HG03521 (cell line): ENCODE results near the gene ETFA.
A peak's percentile ranks its signal among the peaks of the same experiment; 100 is the strongest.

Experiments used
- ATAC-seq: cut with Tn5 transposase; IDR thresholded peaks from one replicate; pipeline ENCODE4 v1.9.1; 2021; ENCODE audit warnings: mild to moderate bottlenecking, moderate library complexity; ENCODE audit not compliant: unreplicated experiment

ETFA gene

DNA sequence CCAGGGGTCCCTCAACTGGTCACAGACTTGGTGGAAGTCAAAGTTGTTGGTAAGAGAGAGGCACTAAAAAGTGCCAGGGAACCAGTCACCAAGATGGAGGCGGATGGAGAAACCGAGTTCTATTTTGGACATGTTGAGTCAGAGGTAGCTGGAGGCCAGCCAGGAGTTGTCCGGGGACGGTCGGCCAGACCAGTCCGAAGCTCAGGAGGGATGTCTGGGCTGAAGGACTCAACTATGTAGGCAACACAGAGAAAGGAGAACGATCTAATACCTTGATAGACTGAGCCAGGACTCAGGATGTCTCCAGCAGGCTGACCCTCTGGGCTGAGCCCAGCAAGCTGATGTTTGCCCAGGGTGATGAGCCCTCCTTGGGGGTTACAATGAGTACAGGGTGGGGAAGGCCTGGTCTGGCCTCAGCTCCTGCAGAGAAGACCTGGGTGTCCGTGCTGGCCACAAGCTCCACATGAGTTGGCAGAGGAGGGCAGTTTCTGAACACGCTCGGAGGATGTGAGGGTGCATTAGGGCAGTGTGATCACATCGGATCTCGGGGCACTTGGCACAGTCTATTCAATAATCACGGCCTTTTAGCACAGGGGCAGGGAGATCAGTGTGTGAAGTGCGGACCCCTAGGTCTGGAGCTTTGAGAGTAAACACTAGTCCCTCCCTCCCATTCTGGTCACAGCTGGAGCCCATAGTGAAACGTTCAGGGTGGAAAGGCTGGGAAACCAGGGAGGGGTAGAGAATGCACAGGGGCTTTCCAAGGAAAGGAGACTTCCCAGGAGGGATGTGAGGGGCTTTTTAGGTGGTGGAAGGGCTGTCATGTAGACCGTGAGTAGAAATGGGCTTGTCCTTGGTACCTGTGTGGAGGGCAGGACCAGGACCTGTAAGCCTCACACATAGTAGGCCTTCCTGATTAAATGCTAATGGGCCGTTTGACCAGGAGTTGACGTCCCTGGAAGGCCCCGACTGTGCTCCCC lies 111.9 kb downstream of the ETFA start:
- no peak for ATAC-seq

DNA sequence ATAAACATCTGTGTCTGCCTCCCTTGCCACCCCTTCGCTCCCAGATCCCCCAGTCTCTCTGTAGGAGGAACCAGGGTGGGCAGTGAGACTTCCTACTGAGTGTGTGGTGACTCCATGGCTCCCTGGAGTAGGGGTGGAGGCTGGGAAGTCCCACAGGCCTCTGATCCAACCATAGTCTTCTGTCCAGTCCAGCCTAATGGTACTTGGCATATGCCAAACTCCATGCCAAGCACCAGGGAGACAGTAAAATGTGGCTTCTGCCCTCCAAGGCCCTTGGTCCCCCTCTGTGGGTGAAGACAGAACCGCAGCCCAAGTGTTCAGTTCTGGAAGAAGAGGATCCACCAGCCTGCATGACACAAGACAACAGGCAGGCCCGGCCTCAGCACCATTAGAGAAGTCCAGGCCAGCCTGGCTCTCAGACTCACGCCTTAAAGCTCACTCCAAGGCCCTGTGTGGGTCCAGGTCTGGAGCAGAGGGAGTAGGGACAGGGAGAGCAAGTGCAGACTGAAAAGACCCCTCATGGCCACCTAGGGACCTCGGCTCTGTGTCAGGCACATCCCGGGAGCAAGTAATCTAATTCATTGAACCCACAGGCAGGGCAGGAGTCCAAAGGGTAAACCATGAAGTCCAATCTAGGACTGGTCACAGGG lies 112.7 kb downstream of the ETFA start:
- no peak for ATAC-seq

DNA sequence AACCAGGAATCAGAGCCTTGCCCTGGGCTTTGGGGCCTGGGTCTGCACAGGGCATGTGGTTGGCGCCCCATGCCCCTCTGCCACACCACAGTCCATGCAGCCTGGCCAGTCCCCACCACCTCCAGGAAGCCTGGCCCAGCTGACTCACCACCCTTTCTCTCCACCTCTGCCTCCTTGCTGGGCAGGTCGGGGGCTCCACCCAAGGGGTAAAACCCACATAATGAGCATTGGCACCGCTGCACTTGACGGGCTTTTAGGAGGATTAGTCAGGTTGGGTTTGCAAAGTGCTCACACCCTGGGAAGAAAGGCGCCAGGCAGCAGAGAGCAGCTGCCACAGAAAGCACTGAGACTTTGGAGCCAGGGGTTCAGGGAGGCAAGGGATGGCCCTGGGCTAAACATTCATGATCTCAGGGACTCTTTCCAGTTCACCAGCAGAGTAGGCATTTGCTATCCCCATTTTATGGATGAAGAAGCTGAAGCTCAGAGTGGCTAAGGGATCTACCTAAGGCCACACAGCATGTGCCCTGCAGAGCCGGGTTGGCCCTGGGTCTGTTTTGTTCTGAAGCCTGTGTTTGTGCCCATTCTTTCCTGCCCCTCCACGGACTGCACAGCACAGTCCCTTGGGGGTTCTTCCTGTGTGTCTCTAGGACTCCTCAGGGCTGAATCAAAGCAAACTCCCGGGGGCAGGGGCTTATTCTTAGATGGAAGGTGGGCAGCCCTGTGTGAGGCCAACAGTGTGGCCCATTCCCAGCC lies 113.4 kb downstream of the ETFA start:
- ATAC-seq = no peak

DNA sequence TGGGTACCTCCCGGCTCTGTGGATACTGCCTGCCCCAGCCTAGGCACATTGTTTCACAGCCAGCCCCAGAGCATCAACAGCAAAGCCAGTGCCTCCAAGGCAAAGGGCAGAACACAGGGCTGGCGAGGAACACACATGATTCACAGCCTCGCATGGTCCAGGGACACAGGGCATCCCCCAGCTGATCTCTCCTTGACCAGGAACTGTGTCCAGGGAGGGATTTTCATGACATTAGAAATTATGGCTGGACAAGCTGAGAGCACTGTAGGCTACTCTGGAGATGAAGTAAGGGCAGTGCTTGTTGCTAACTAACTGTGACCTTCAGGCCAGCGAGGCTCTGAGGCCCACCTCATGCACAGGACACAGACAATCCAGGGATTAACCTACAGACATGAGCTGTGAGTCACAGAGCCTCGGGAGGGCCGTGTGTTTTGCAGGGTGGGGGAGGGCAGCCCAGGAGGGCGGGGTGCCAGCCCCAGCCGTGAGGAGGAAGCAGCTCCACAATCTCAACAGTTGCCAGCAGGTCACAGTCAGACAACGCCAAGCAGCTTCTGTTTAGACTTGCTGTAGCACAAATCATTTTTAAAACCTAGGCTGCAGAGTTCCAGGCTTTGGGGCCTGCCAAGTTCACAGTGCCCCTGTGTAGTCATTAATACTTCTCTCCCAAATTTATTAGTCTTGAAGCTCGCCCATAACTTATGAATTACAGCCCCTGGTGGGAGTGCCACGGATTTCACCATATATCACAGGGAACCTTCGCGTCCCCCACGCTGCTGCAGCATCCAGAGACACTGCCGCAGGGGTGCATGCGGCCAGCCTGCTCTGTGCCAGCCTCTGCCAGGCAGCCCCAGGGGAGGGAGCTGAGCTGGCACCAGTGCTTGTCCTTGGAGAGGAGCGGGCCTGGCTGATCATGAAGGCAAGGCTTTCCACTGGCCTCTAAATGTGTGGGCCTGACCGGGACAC lies 114.7 kb downstream of the ETFA start:
- ATAC-seq = no peak

DNA sequence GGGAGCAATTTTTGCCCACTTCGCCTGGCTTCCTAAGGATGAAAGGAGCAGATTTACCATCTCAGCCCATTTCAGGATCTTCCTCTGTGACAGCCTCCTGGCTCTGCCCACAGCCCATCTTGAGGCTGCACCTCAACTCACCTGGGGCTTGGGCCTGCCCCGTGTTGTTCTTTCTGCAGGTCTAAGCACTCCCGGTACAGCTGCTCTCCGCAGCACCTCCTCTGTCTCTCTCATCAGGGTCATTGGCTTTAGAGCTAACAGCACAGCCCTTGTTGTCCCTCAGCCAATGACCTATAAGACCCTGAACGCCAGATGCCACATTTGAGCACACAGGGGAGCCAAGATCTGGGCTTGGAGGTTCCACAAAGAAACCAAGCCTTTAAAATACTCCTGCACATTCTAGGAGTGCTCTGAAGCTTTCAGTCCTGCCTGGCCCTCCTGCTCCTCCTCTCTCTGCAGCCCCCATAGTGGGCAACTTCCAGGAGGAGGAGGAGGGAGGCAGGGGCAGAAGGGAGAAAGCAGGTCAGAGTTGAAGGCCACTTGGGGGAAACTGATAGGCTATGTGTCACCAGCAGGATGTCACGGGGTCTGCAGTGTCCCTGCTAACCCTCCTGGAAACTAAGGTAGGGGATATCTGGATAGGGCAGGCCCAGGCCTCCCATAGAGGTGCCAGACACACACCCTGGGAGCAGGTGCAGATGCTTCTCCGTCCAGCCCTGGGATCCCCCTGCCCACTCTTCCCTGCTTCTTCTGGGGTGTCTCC lies 115.6 kb downstream of the ETFA start:
- ATAC-seq = no peak

DNA sequence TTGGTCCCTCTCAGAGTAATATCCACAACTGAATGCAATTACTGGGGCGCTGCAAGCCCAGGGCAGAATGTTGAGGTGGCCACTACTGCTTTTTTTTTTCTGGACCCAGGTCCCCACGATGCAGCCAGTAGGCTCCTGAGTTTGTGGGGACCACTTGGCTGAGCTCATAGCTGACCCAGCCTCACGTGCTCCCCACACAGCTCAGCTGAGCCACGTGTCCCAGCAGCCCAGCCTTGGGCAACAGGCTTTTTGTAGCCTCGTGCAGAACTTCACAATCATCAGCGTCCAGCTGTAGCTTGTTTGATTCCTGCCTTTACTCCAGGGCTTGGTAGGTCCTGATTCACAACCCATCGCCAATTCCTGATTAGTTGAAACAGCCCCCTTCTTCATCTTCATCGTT lies 117.3 kb downstream of the ETFA start:
- no peak for ATAC-seq

DNA sequence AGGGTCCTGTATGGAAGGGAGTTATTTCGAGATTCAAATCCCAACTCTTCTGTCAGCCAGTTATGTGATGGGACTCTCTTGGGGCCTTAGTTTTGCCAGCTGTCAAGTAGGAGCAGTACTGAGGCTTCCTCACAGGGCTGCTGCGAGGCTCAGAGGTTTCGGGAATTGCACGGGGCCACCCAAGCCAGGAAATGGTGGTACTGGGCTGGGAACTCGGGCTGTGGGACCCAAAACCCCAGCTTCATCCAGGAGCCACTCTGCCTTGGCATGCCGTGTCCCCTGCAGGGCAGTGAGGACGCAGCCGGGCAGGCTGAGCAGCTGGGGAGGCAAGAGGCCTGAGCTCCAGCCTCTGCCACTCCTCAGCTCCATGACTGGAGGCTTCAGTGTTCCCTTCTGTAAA lies 118.6 kb downstream of the ETFA start:
- ATAC-seq = no peak

DNA sequence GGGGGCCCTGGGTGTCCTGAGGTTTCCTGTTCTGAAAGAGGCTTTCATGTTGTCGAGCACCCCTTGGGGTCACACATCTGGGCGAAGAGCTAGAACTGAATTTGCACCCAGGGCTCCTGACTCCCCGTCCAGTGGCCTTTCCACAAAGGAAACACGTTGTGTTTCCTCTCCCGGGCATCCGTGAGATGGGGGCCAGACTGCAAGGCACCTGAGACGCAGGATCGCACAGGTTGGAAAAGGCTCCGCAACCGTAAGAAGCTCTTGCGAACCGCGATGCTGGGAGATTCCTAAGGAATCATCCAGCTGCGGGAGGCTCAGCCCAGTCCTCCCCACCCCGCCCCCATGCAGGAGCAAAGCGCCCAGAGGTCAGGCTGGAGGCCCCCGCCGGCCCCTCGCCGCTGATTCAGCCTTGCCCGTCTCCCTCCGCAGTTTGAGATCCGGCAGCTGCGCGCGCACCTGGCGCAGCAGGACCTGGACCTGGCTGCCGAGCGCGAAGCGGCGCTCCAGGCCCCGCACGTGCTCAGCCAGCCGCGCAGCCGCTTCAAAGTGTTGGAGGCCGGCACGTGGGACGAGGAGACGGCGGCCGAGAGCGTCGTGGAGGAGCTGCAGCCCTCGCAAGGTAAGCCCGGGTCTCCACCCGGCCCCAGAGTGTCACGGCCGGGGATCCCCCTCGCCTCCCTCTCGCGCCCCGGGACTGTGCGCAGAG lies 119.6 kb downstream of the ETFA start:
- no peak for ATAC-seq

DNA sequence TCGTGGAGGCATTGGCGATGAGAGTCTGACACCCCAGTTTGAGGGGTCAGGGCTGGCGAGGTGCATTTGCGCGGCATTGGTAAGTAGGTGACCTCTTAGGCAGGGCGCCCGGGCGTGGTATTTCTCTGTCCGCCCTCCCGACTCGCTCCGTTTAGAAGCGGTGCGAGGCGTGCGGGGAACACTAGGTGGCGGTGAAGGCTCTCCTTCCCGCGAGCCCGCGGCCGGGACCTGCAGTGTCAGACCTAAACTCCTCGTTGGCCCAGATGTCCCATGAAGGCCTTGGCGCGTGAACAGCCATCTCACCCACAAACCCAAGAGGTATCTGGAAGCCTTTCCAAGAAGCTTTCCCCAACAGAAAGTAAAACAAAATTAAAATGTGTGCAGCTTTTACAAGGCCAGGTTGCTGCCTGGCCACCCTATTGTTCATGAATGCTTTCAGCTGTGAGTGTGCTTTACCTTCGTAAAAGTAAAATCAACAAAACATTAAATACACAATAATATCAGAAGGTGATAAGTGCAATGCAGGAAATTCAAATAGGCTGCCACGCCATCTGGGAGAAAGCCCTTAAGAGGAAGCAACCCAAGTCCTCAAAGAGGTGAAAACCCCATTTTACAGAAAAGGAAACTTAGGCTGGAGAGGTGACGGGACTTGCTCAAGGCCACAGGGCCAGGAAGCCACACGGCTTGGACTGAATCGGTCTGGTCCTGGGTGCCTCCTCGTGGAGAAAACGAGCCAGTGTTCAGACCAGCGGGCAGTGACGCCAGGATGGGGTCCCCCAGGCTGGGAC lies 120.3 kb downstream of the ETFA start:
- ATAC-seq = peak; percentile 86

DNA sequence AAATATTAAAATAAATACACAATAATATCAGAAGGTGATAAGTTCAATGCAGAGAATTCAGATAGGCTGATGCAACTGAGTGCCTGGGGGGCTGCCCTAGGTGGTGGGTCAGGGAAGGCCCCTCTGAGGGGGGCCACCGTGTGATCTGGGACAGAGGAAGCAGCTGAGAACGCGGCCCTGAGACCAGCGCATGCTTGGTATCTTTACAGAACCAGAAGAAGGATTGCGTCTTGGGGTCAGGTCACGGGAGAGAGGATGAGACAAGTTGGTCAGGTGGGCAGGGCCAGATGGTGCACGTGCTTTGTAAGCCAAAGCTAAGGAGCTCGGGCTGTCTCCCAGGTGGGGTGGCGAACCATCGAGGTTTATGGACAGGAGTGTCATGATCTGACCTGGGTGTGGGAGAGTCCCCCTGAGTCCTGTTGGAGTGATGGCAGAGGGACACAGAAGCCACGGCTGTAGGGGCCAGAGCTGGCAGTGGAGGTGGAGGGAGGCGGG lies 121.2 kb downstream of the ETFA start:
- ATAC-seq = no peak

DNA sequence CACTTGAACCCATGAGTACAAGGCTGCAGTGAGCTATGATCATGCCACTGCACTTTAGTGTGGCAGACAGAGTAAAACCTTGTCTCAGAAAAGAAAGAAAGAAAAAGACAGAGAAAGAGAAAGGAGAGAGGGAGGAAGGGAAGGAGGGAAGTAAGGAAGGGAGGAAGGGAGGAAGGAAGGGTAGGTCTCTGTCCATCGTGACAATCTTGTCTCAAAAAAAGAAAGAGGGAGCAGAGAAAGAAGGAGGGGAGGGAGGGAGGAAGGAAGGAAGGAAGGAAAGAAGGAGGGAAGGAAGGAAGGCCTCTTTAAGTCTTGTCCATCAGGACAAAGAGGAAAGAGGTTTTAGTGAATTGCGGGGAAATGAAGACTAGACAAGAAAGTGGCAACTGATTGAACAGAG lies 122.2 kb downstream of the ETFA start:
- ATAC-seq = no peak

DNA sequence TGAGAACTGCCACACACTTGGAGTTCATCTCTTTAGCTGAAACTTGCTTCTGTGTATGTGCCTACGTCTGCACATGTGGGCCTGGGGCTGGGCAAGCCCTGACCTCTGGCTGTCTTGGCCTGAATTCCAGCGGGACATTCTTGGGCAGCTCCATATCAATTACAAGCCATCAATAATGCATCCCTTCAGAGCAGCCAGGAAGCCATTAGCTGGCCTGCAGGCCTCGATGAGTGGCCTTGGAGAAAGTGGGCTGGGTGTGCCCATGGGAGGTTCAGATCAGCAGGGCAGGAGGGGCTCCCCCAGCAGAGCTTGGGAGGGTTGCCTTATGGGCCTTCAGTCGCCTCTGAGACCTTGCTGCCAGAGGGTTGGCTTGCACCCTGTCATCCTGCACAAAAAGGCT lies 124.1 kb downstream of the ETFA start:
- ATAC-seq = no peak

DNA sequence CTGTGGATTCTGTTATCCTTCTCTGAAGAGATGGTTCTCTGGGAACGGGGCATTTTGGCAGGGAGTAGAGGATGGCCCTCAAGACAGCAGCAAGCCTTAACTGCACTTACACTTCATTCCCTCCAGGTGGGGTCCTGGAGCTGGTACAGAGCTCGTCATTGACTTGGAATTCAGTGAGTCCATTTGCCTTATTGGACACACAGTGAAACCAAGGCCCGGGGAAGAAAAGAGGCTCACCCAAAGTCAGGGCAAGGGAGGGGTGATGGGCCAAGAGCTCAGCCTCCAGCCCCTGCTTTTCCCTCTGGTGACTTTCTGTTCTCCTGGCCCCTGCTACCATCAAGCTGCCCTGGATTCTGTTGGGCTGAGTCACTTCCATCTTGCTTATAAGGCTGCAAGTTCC lies 125.6 kb downstream of the ETFA start:
- no peak for ATAC-seq

DNA sequence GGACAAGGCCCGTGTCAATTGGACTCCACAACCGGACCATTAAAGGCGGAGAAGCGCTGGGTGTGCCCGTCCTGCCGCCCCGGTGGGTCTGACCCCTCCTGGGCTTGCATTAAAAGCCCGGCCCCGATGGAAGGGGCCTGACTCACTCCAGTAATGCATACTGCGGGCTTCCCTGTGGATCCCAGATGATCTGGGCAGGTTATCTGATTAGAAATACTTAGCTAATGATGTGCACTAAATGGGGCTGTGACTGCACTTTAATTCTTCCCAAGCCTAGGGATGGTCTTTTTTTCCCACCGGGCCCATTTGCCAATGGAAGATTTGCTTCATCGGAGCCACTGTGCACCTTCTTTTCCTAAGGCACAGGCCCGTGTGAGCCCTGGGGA lies 126.6 kb downstream of the ETFA start:
- ATAC-seq = no peak

DNA sequence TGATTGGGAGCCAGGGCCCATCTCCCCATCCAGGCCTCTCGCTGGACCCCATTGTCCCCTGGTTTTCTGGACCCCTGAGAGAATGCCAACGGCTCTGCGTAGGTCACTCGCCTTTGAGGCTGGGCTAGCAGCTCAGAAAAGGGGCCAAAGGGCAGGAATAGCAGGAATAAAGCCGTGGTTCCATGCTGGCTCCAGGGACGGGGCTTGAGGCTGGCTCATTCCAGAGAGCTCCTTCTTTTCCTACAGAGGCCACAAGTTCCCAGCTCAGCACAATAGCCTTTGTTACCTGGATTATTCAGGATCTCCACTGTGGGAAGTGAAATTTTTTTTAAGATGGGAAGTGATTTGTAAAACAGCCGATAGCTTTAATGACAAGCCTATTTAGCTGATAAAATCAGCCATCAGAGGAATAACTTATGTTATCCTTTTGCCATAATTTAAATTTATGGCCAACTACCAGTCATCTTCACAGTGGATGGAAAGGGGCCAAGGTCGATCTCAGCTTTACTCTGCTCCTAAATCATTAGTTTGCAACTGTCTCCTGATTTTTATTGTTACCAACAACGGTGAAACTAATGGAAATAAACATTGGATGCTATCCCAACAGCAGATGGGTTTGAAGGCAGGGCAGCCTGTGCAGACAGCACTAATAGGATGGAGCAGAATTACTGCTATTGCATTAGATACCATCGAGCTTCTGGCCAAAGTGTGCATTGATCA lies 127.2 kb downstream of the ETFA start:
- ATAC-seq = no peak

DNA sequence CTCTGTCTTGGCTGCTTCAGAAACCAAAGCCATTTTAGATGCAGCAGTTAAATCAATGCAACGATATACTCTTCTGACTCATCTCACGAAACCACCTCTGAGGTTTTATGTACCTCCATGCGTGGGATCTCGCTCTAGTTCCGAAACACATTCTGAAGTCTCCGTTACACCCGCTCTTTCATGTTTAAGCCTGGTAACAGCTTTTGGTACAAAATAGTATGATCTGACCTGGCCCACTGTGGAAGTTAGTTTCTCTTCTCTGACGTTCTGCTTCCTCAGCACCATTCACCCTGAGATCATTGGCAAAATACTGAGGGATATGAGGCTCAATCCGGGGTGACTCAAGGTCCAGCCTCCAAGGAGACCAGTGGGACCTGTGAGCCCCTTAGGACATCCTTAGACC lies 129.6 kb downstream of the ETFA start:
- peak; percentile 82 for ATAC-seq

DNA sequence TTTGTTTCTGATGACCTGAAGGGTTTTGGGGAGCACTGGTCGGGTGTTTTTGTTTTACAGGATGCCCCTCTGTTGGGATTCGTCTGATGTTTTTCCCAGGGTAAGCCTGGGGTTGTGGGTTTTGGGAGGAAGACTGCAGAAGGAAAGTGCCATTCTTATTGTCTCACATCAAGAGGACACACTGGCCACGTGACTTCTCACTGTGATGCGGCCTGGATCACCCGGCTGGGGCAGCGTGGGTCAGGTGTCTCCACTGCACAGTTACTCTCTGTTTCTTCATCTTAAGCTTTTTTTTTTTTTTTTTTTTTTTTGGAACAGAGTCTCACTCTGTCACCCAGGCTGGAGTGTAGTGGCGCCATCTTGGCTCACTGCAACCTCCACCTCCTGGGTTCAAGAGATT lies 130.9 kb downstream of the ETFA start:
- no peak for ATAC-seq

DNA sequence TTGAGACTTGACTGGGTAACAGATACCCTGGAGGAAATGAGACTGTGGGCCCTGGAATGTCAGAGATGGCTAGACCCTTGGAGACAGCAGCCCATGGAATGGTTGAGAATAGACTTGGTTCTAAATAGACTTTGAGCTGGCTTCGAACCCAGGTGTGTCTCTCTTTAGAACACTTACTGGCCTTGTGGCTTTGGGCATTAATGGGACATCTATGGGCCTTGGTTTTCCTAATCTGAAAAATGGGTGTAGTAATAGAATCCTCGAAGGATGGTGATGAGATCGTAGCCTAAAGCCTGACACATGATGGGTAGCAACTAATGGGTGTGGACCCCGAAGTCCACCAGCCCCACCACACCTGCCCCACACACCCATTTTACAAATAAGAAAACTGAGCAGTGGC lies 132.2 kb downstream of the ETFA start:
- ATAC-seq = no peak
